DMS114 treated with DMSO at 0.1 percent for 48 hours (cell line): ENCODE results near the gene DGKB.
"Not testable (repeated sequence)": the region's sequence is repeated elsewhere in the genome, so short reads cannot be mapped to it uniquely, and the experiment has no call there.

ENCODE experiments used
- DNase-seq: peaks from one replicate; lab custom pipeline; 2025; ENCODE audit not compliant: unreplicated experiment; lab: John Stamatoyannopoulos, UW

The DGKB gene

GRCh38 chr7:14483663-14484062 lies 418.9 kb downstream of the DGKB start:
- no peak for DNase-seq

DNA sequence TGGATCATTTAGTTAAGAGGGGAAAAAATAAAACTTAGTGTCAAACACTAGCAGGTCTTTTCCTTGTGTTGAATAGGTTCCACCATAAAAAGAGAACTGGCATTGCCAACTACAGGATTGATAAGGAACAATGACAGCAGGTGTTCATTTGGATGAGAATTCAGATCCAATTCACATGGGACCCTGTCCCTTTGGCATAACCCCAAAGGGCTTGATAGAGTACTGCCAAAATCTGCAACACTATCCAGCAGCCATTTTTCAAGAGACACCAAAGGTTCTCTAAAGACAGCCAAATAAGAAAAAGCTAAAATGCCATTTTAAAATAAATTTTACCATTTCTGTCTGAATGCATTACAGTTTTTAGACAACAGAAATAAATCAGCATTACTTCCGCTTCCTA lies 422.3 kb downstream of the DGKB start:
- DNase-seq: no peak

- no peak for DNase-seq
These were observed 423.6 kb downstream of the DGKB start for GRCh38 chr7:14478834-14479510.

DNA sequence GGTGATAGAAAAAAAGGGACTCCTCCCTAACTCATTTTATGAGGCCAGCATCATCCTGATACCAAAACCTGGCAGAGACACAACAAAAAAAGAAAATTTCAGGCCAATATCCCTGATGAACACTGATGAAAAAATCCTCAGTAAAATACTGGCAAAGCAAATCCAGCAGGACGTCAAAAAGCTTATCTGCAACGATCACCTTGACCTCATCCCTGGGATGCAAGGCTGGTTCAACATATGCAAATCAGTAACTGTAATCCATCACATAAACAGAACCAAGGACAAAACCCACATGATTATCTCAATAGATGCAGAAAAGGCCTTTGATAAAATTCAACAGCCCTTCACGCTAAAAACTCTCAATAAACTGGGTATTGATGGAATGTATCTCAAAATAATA lies 440.8 kb downstream of the DGKB start:
- not testable (repeated sequence) for DNase-seq

DNA sequence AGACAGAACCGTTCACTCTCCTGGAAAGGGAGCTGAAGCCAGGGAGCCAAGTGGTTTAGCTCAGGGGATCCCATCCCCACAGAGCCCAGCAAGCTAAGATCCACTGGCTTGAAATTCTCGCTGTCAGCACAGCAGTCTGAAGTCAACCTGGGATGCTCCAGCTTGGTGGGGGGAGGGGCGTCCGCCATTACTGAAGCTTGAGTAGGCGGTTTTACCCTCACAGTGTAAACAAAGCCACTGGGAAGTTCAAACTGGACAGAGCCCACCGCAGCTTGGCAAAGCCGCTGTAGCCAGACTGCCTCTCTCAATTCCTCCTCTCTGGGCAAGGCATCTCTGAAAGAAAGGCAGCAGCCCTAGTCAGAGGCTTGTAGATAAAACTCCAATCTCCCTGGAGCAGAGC lies 443.7 kb downstream of the DGKB start:
- DNase-seq: not testable (repeated sequence)

DNA sequence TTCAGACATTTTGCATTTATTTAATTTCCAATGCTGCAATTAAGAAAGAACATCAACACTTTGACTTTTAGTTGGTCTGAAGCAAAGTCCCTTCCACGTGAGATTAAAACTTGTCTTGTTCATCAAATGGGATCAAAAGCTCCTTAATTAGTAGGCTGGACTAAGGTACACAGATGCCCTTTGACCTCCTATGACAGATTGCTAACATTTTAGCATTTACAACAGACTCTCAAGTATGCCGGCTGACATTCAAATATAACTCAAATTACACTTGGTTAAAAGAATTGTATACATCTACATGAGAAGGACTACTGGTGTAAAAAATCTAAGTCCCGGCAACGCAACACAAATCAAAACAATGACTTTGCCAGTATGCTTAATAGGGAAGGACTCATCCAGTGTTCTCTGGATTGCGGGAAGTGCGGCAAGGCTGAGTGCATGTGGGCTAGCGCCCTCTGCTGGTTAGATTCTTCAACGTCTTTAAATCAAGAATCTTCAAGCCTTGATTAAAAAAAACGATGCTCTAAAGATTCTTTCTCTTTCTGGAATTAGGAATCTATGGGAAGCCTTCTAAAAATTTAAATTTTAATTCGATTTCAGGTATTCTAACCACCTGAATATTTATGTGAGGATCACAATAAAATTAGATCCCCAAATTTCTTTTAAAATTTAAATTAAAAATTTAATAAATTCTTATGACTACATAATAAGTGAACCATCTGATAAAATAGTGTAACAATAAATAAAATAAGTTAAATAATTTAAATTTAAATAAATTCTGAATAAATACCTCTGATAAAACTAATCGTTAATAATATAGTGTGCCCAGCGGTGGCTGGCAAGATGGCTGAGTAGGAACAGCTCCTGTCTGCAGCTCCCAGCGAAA lies 444.7 kb downstream of the DGKB start:
- DNase-seq: peak; percentile 52

GRCh38 chr7:14449291-14449690 lies 453.3 kb downstream of the DGKB start:
- DNase-seq: no peak

DNA sequence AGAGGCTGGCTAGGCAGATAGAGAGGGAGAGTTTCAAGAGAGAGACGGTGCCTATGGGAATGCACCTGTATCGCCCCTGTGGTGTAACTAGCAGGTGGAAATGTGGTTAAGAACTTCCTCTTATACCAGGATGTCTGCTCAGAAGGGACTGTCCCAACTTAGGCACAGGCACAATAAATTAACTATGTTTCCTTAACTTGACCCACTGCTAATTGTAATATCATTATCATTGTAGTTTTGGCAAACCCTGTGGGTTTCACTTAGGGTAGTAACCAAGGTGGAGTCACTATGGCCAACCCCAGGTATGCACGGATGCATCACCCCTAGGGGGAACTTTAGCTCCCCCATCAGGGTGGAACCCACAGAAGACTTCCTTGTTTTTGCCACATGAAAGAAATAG lies 455.7 kb downstream of the DGKB start:
- no peak for DNase-seq

DNA sequence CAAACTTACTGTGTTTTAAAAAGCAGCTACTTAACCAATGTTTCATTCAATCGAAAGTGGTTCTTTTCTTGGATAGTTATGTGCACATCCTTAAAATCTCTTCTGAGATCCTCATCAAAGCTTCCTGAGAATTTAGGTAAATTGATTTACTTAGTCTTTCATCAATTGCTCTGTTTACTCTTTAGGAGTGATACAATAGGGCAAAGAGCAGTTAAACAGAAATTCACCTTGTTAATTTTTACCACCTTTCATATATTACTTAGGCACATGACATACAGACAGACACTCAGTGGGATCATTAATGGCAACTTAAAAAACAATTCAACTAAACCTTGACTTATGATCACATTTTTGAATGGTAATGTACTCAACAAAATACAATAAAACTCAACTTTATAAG lies 456.3 kb downstream of the DGKB start:
- DNase-seq: no peak

GRCh38 chr7:14438366-14438765 lies 464.2 kb downstream of the DGKB start:
- no peak for DNase-seq

DNA sequence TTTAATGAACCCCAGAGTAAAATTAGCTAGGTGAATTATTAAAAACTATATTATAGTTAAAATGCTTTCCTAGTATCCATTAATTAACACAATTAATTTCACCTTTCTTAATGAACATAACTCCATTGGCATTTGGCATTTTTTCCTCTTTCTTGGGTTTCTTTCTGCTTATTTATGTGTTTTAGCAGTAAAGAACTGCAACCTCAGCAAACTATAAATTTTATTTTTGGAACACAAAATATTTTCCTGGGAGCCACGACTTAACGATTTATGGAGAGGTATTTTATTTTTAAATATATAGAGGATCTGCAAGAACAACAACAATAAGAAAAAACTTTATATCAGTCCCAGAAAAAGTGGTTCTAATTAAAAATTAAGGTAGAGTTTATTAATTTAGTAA lies 465.7 kb downstream of the DGKB start:
- no peak for DNase-seq

DNA sequence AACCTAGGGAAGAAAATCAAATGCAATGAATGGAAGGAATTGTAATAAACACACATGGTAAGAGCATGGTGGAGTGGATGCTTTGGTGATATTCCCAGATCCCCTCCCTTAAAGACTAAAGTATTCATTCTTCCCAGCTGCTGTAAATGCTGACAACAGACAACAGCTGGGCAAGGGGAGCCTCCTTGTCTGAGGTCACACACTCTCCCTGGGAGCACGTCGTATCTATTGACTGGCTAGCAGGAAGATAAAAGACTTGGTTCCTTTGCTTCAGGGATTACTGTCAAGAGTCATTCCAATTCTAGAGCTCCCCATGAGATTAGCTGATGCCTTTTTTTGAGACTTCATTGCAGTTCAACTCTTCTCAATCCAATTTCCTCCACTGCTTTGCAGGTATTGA lies 469.6 kb downstream of the DGKB start:
- DNase-seq: no peak

DNA sequence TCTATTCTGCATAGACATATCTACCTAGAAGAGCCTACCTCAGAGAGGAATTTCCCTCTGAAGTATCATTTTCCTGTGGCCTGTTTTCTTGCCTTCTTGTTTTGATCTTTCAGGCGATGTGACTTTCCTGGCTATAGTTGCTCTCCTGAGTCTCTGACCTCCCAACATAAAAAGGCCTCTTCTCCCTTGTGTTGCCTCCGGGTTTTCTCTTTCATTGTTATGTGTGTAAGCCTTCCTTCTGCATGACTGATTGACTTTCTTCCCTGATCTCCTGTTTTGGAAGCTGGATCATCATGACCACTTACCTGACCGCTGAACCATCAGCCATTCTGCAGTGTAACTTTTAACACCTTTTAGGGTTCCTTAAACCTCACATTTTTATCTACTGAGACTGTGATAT lies 471.6 kb downstream of the DGKB start:
- no peak for DNase-seq

DNA sequence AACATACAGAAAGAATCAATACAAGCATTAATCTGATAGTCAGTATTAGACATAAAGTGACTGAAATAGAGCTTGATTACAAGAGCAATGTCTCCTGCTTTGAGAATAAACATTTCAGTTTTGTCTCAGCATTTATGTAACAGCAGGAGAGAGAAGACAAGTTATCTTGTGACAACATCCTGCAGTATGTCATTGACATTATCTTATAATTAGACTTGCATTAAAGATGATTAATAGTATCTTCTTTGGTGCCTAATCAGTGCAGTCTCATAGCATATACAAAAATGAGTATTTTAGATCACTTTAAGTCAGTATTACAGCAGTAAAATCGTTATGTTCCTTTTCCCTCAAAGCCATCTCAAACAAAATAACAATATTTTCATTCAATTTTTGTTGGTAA lies 477.0 kb downstream of the DGKB start:
- DNase-seq: no peak

GRCh38 chr7:14424675-14425074 lies 477.9 kb downstream of the DGKB start:
- no peak for DNase-seq

GRCh38 chr7:14420768-14421167 lies 481.8 kb downstream of the DGKB start:
- DNase-seq: no peak

DNA sequence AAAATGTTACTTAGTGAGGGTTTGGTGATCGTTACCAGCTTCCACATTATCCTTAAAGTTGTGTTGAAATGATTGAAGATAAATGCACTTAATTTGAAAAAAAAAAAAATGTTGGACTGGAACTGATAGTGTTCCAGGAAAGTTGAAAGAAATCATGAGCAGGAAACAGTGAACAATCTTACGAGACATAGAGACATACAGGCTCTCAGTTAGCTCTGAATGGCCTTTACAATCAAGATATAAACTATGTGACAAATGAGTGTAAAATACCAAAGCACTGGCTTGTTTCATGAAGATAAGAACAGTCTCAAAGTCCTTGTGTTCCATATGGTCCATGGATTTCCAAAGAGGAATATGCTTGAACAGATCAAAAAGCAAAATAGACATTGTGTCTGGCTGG lies 483.0 kb downstream of the DGKB start:
- no peak for DNase-seq

DNA sequence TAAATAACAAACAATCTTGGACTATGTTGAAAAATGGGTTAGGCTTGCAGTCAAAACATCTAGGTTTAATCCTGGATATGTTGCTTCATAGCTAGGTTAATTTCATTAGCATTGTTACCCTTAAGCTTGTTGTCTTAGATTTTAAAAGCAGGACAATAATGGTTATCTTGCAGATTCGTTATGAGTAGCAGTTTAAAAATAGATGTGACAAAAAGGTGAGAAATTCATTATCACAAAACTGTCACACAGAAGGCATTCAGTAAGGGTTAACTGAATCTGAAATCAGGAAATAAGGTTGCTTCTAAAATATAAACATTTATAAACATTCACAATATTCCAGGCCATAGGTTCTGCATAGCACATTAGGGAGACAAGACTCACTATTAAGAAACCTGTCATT lies 483.9 kb downstream of the DGKB start:
- DNase-seq: no peak

DNA sequence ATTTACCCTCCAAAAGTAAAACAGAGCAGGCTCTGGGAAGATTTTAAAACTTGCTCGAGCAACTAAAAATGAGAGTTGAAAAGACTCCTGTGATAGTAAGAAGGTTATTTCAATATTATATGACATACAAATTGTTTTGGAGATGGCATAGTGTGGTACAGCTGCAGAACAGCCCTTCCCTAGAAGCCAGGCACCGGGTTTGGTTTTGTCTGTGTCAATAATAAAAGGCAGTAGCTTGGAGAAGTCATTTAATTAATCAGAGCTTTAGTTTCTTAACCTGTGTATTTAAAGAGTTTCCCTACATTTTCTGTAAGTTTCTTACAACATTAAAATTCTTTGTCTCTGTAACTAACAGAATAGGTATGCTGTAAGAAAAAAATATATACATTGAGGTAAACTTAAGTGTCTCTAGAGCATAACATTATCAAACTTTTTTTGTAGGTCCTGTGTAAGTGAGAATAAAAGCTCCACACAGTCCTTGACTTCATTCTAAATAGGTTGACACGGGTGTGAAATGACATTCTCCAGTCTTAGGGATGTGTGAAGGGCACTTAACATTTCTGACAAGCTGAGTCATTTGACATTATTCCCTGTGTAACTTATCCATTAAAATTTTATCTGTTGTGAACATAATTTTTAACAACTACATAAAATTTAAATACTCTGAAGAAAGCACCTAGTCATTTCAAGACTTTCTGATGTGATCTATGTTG lies 488.1 kb downstream of the DGKB start:
- DNase-seq: no peak

GRCh38 chr7:14407246-14408015 lies 495.1 kb downstream of the DGKB start:
- no peak for DNase-seq

GRCh38 chr7:14403587-14403986 lies 499.0 kb downstream of the DGKB start:
- DNase-seq: no peak
